ENCODE results near the gene RCAN2.

- no peak for TF ChIP-seq CTCF (IDR thresholded peaks at IDR 0.05; ENCODE audit: low read length)
- TF ChIP-seq EZH2phosphoT487 (IDR thresholded peaks at IDR 0.05; ENCODE audit: low read length), result no peak
- no peak for TF ChIP-seq EZH2 (optimal IDR thresholded peaks at IDR 0.05; ENCODE audit: low read depth, low read length)
Observed at GRCh38 chr6:46377209-46377608, 114.0 kb downstream of the RCAN2 start.
